Frontal cortex (tissue), 4 donors: Measurements from ENCODE around the gene SH3BP5L. TPM values are rescaled to one million over a fixed set of nuclear protein-coding genes. Genes with fewer than 3 reads are reported as not detected.
"Not testable (repeated sequence)": the region's sequence is repeated elsewhere in the genome, so short reads cannot be mapped to it uniquely, and the experiment has no call there.

Experiments
- DNase-seq, 2 donors: peaks; one replicate each; pipeline ENCODE4 v3.0.0; 2012; ENCODE audit warnings: low spot score in 2 of 2
- FAIRE-seq: peaks from 2 replicates; lab custom pipeline; 2012; peaks lifted over from hg19 to GRCh38; lab: Jason Lieb, UNC
- total RNA-seq: library from RNA; depleted of rRNA; stranded (reverse); fragments of >200 nt; gene quantifications from one replicate; pipeline ENCODE4 v1.2.3, GENCODE V29; 2014
- donor health status: control.
- donor health status: control.
- donor health status: control.

SH3BP5L gene
- total RNA-seq, 1 donor from 2014 or later: 31.4 TPM

- no peak for FAIRE-seq
- DNase-seq: no peak
These were observed 12.2 kb downstream of the SH3BP5L start for GRCh38 chr1:248813546-248813945.

- no peak for DNase-seq
- no peak for FAIRE-seq
These were observed 12.8 kb downstream of the SH3BP5L start for GRCh38 chr1:248812736-248813425.

DNA sequence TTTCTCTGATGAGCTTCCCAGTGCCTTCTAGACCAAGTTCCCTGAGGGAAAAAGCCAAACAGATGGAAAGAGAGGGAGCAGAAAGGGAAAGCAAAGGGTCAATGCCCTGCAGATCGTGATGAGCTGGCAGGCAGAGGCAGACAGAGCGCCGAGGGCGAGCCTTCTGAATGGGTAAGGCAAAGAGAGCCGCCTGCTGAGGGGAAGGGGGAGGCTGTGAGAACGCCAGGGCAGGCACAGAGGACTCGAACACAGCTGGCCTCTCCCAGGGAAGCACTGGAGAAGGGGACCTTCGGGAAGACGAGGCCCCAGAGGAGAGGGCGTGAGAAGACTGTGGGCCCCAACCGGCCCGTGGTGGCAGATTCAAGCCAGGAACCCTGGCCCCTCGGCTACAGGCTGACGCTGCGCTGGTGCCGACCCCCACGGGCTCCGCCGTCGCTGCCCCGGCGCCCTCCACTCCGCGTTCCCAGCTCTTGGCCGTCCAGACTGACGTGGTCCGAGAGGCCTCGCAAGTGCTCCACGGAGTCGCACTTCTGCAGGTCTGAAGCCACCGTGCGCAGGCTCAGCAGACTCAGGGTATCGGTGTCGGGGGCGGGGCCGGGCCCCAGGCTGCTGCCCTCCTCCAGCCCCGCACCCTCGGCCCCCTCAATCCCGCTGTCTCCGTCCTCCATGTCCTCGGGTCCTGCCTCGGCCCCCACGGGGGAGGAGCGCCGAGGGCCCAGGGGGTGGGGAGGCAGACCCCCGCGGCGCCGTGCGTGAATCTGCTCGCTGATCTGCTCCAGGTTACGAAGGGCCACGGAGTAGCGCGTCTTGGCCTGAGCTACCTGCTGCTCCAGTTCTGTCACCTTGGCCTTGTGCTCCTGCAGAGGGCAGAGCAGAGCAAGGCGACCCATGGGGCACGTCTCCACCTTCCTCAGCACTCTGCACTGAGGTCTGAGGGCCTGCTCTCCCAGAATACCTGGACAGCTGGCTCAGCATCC is 13.9 kb downstream of the SH3BP5L start:
- FAIRE-seq: no peak
- no peak for DNase-seq

- FAIRE-seq (no peak), DNase-seq (no peak)
These were observed 14.8 kb downstream of the SH3BP5L start for GRCh38 chr1:248810727-248811513.

GRCh38 chr1:248810000-248810726 is 15.6 kb downstream of the SH3BP5L start:
- DNase-seq (no peak), FAIRE-seq (no peak)

DNA sequence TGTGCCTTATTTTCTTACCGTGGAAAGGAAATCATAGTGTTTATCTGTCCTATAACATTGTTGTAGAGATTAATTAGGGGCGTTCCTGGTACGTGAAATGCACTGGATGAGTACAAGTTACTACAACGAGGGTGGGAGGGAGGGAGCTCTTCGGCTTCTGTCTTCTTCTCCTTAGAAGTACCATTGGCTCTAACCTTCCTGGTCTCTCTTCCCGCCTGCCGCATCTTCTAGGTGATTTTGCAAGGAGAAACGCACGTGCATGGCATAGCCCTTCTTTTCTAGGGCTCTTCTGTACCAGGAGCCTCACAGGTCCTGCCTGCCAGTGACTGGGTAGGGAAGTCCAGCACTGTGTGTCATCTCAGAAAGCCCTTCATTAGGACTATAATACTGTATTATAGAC is 16.8 kb downstream of the SH3BP5L start:
- no peak for FAIRE-seq
- DNase-seq: no peak

GRCh38 chr1:248807067-248807737 is 18.5 kb downstream of the SH3BP5L start:
- peak in 1 of 2 donors; percentile 61 for DNase-seq

GRCh38 chr1:248805876-248806275 is 19.8 kb downstream of the SH3BP5L start:
- no peak for DNase-seq
- FAIRE-seq: no peak

More at GRCh38 chr1:248807067-248807737, 18.5 kb downstream of the SH3BP5L start:
- FAIRE-seq: no peak

GRCh38 chr1:248804771-248805681 is 20.7 kb downstream of the SH3BP5L start:
- FAIRE-seq: no peak
- no peak for DNase-seq

GRCh38 chr1:248803501-248803900 is 22.2 kb downstream of the SH3BP5L start:
- not testable (repeated sequence) for FAIRE-seq, DNase-seq

GRCh38 chr1:248802454-248802853 is 23.3 kb downstream of the SH3BP5L start:
- DNase-seq (no peak), FAIRE-seq (no peak)

DNA sequence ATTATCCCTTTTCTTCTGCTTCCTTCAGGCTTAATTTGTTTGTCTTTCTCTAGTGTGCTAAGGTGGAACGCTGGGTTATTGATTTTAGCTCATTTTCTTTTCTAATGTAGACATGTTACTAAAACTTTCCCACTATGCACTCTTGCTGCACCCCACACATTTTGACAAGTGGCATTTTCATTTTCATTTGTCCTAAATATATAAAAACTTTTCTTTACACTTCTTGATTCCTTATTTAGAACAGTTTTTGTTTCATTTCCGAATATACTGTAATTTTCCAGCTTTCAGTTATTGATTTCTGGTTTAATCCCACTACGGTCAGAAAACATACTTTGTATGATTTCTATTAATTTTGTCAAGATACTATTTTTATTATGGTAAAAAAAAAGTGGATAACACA is 25.3 kb downstream of the SH3BP5L start:
- no peak for DNase-seq
- FAIRE-seq: no peak

- FAIRE-seq: no peak
- no peak for DNase-seq
These were observed 26.9 kb downstream of the SH3BP5L start for GRCh38 chr1:248798791-248799190.

DNA sequence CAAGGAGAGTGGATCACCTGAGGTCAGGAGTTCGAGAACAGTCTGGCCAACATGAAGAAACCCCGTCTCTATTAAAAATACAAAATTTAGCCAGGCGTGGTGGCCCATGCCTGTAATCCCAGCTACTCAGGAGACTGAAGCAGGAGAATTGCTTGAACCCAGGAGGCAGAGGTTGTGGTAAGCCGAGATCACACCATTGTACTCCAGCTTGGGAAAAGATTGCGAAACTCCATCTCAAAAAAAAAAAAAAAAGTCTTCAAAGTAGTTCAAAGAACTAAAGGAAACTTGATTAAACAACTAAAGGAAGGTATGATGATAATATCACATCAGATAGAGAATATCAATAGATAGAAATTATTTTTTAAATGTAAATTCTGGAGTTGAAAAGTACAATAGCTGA is 31.1 kb downstream of the SH3BP5L start:
- not testable (repeated sequence) for FAIRE-seq, DNase-seq

DNA sequence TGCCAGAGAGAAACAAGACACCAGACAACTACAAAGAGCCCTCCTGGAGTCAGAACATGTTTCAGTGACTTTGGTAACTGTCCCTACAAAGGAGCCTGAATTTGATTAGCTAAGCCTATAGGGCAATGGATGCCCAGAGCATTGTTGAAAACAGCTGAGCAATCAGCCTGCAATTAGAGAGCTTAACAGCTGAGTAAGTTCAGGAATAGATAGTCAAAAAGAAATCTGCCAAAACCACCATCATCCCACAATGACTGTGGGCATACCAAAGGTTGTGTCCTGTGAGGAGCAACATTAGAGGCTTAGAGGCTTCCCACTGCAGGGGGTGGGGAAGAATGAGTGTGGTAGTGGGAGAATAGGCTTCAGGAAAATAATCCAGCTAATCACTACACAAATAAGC is 32.1 kb downstream of the SH3BP5L start:
- FAIRE-seq (no peak), DNase-seq (no peak)

DNA sequence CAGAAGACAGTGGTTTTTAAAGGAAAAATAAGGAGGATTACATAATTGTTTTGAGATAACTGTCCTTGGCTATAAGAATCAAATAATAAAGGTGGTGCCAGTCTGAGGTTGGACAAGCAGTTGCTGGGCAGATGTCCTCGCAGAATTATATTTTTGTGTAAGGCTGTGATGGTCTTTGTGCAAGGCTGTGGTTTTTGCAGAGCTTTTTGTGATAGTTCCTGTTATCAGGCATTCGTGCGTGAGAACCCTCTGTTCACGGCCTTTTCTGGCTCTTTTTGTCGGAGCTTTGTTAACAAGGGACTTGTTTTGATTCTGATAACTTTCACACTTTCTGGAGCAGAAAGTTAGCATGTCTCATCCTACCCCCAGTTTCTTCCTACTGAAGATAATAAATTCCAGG is 33.4 kb downstream of the SH3BP5L start:
- DNase-seq: no peak
- no peak for FAIRE-seq

- DNase-seq: no peak
- no peak for FAIRE-seq
These were observed 34.7 kb downstream of the SH3BP5L start for GRCh38 chr1:248791010-248791409.

DNA sequence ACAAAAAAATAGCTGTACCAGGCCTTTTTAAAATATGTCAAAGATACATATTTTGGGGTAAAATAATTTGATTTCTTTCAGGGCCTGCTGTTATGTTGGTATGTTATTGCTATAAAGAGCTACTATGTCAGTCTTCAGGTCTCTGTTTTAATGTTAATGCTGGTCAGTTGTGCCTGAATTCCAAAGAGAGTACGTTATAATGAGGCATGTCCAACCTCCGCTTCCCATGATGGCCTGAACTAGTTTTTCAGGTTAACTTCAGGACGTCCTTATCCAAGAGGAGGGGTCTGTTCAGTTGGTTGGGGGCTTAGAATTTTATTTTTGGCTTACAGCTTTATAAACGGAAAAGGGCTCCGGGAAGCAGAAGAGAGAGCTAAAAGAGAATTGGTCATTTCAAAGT is 35.3 kb downstream of the SH3BP5L start:
- no peak for DNase-seq
- FAIRE-seq: no peak
